Esophagus squamous epithelium (tissue), 4 donors: ENCODE data around the gene MSH2.

ENCODE experiments used
- POLR2A ChIP-seq, 4 donors: fragments of 450-650 bp; IDR thresholded peaks; one replicate each; pipeline ENCODE4 v1.6.1; 2017; ENCODE audit warnings: antibody characterized with exemption in 4 of 4, mild to moderate bottlenecking in 4 of 4, moderate library complexity in 3 of 4
- TF ChIP-seq, protein P1 (sequence below), 6 experiments: fragments of 450-650 bp in 4 of 6; fragments of 200-600 bp in 2 of 6; sonication (generic) in 2 of 6; IDR thresholded peaks; one replicate each; pipeline ENCODE4 v1.5.1; 2016 to 2019; ENCODE audit warnings: antibody characterized with exemption in 6 of 6, mild to moderate bottlenecking in 4 of 6, moderate library complexity in 4 of 6

DNA sequence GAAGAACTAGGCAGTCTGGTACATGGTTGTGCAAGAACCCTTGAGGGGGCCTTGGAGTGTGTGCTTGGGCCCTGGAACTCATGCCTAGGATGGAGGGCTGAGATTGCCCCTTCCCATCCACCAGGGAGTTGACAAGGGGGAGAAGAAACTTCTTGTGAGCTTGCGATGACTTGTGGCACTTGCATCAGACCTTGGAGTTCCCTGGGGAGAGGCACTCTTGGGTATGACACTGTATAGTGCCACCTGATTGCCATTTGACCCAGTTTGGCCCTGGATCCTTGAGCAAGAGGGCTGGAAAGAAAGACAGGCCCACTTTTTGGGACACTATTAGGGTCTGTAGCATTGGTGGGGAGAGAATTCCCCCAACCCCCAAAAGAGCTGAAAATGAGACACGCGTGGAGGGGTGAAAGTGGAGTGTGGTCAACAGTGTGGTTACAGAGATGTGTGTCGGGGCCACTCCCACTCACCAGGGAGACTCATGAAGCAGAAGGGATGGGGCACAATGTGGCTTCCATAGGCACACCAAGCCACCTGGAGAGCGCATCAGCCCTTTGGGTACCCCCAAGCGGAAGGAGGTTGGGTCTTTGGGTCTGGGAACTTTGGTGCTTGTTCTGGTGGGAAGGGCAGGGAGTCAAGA is 101.3 kb downstream of the MSH2 start:
- TF ChIP-seq POLR2A (IDR thresholded peaks at IDR 0.05): no peak
- TF ChIP-seq, protein P1, sequence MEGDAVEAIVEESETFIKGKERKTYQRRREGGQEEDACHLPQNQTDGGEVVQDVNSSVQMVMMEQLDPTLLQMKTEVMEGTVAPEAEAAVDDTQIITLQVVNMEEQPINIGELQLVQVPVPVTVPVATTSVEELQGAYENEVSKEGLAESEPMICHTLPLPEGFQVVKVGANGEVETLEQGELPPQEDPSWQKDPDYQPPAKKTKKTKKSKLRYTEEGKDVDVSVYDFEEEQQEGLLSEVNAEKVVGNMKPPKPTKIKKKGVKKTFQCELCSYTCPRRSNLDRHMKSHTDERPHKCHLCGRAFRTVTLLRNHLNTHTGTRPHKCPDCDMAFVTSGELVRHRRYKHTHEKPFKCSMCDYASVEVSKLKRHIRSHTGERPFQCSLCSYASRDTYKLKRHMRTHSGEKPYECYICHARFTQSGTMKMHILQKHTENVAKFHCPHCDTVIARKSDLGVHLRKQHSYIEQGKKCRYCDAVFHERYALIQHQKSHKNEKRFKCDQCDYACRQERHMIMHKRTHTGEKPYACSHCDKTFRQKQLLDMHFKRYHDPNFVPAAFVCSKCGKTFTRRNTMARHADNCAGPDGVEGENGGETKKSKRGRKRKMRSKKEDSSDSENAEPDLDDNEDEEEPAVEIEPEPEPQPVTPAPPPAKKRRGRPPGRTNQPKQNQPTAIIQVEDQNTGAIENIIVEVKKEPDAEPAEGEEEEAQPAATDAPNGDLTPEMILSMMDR (IDR thresholded peaks at IDR 0.05): no peak
